Adrenal gland (tissue), 12 donors: Measurements from ENCODE around the gene PLK5. TPM values are rescaled to one million over a fixed set of nuclear protein-coding genes. Genes with fewer than 3 reads are reported as not detected.

Experiments used
- DNase-seq, 7 donors: peaks; one replicate each; pipeline ENCODE4 v3.0.0-alpha.2; 2019 to 2020
- H3K27ac ChIP-seq, 5 donors: fragments of 200-600 bp; sonication (generic) in 4 of 5; 1 replicate in 3 of 5; 2 replicates in 2 of 5; pipeline versions ENCODE4 v1.5.1 to v1.8.0; 2016 to 2020; ENCODE audit warnings: mild to moderate bottlenecking in 1 of 5
- H3K27me3 ChIP-seq: fragments of 200-600 bp; 2 replicates; pipeline ENCODE4 v1.8.0; 2021
- H3K36me3 ChIP-seq, 2 donors: fragments of 200-600 bp; replicated peaks in 1 of 2; 1 replicate in 1 of 2; 2 replicates in 1 of 2; pipeline versions ENCODE4 v1.5.1 to v1.8.0; 2018 to 2022
- H3K4me1 ChIP-seq, 2 donors: fragments of 200-600 bp; replicated peaks in 1 of 2; 1 replicate in 1 of 2; 2 replicates in 1 of 2; pipeline versions ENCODE4 v1.5.1 to v1.8.0; 2018 to 2021
- H3K4me3 ChIP-seq, 4 donors: fragments of 200-600 bp; sonication (generic) in 3 of 4; one replicate each; pipeline ENCODE4 v1.5.1; 2016 to 2018
- H3K9me3 ChIP-seq, 3 donors: fragments of 200-600 bp; sonication (generic) in 1 of 3; replicated peaks in 1 of 3; 1 replicate in 2 of 3; 2 replicates in 1 of 3; pipeline versions ENCODE4 v1.5.1 to v1.8.0; 2016 to 2021
- POLR2A ChIP-seq, 2 donors: fragments of 450-650 bp; IDR thresholded peaks; one replicate each; pipeline ENCODE4 v1.6.1; 2017; ENCODE audit warnings: antibody characterized with exemption in 2 of 2, mild to moderate bottlenecking in 2 of 2, moderate library complexity in 1 of 2
- WGBS, 4 donors: extraction: QIAGEN DNeasy Blood & Tissue Kit in 2 of 4; methylation state at CpG; one replicate each; pipeline versions ENCODE4 v1.1.5 to v1.1.7; 2013 to 2017; 5-methylcytosine and 5-hydroxymethylcytosine counted together
- intact Hi-C, 2 donors: fragments of 100-400 bp; cut with DNase I; formaldehyde crosslinking; loops; one replicate each; pipeline versions ENCODE4 v1.14.1 to v1.15.0; 2022 to 2023
- polyA plus RNA-seq, 3 donors: library from polyadenylated mRNA; stranded (reverse); fragments of 200-250 nt in 2 of 3; fragments of 350-450 nt in 1 of 3; fragmentation: Illumina TruSeq in 1 of 3; extraction: RNeasy Lipid Tissue Mini Kit (QIAGEN cat#74804) in 1 of 3; gene quantifications; one replicate each; pipeline ENCODE4 v1.2.3, GENCODE V29; 2013 to 2014
- small RNA-seq, 2 donors: library from RNA; depleted of rRNA; stranded (forward); fragments of <200 nt; gene quantifications; one replicate each; pipeline ENCODE3, GENCODE V24; 2016
- total RNA-seq, 9 donors: library from RNA; depleted of rRNA in 4 of 9; stranded (reverse); fragments of >200 nt in 4 of 9; fragments of 120-200 nt in 1 of 9; fragmentation: NEBNext Ultra II Directional in 1 of 9; extraction: Animal tissue kit (Norgen Biotek cat#: 25700) in 1 of 9; gene quantifications; one replicate each; pipeline versions ENCODE4 v1.1.0 to v1.2.4, GENCODE V29; 2013 to 2023
- TF ChIP-seq, protein P1 (sequence below), 6 experiments: fragments of 450-650 bp in 4 of 6; fragments of 200-600 bp in 2 of 6; sonication (generic) in 1 of 6; IDR thresholded peaks; 1 replicate in 5 of 6; 2 replicates in 1 of 6; pipeline versions ENCODE4 v1.5.1 to v1.8.0; 2016 to 2021; ENCODE audit warnings: antibody characterized with exemption in 6 of 6, mild to moderate bottlenecking in 2 of 6, moderate library complexity in 1 of 6
- donor health status: healthy with polysubstance abuse.
- donor health status: Bipolar disorder and iron deficiency.
- donor health status: DM: yes; HTN: yes; CAD: no.
- donor health status: DM: no; HTN: no; CAD: no.
- donor health status: DM: no; HTN: no; CAD: no.
- donor health status: DM: yes; HTN: yes; CAD: no.

Gene PLK5
- total and polyA plus RNA-seq, 12 donors: 0.15 to 1.0 (median 0.32) TPM; not detected in 8

DNA sequence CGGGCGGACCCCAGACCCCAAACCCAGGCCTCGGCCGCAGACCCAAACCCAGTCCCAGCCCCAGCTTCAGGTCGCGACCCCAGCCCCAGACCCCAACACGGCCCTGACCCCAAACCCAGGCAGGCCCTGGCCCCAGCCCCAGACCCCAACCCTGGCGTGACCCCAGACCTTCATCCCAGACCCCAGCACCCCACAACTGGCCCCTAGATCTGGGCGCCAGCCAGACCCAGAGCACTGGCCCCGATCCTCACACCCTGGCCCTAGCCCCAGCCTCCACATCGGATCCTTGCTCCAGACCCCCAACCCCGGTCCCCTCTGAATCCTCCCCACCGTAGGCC is 61.3 kb downstream of the PLK5 start:
- no peak overlapping the region for H3K27ac ChIP-seq
- H3K27me3 ChIP-seq: no peaks in the 10 kb centered on the region
- intact Hi-C loops: no loop called here
- no peak for DNase-seq
- no peaks in the 10 kb centered on the region for H3K9me3 ChIP-seq
- H3K36me3 ChIP-seq: peaks cover 0 to 42% of the 10 kb centered on the region in 2 donors
- no peak overlapping the region for H3K4me3 ChIP-seq
- peaks cover 0 to 13% of the 10 kb centered on the region in 2 donors for H3K4me1 ChIP-seq
- WGBS, 4 donors: 81 to 92% (median 87%) methylated on average over 9 to 13 of the region's 13 CpGs
- TF ChIP-seq, protein P1, sequence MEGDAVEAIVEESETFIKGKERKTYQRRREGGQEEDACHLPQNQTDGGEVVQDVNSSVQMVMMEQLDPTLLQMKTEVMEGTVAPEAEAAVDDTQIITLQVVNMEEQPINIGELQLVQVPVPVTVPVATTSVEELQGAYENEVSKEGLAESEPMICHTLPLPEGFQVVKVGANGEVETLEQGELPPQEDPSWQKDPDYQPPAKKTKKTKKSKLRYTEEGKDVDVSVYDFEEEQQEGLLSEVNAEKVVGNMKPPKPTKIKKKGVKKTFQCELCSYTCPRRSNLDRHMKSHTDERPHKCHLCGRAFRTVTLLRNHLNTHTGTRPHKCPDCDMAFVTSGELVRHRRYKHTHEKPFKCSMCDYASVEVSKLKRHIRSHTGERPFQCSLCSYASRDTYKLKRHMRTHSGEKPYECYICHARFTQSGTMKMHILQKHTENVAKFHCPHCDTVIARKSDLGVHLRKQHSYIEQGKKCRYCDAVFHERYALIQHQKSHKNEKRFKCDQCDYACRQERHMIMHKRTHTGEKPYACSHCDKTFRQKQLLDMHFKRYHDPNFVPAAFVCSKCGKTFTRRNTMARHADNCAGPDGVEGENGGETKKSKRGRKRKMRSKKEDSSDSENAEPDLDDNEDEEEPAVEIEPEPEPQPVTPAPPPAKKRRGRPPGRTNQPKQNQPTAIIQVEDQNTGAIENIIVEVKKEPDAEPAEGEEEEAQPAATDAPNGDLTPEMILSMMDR (IDR thresholded peaks at IDR 0.05): no peak
- TF ChIP-seq POLR2A (IDR thresholded peaks at IDR 0.05): no peak

Small RNAs within 50 kb of the gene (small RNA-seq; reads per million reads assigned to genes)
- gene AC005943.2 (0 reads per million in 2 donors), gene RN7SL477P (0 reads per million in 2 donors)

Other genes starting within 250 kb of the PLK5 start
- gene FAM174C, start 248.5 kb upstream of the PLK5 start, total RNA-seq: 100 to 1,000 TPM in 3 of 9 donors, 10 to 100 TPM in 6; 48.4 to 279 (median 85.0) TPM
- gene FAM174C, start 248.5 kb upstream of the PLK5 start, polyA plus RNA-seq: 100 to 1,000 TPM in 2 of 3 donors, 1 to 10 TPM in 1; 3.8 to 139 (median 123) TPM
- under 1 TPM in 1 of 9 donors, not detected in 8; 0.11 TPM for gene EFNA2, start 238.2 kb upstream of the PLK5 start, total RNA-seq
- not detected for gene EFNA2, start 238.2 kb upstream of the PLK5 start, polyA plus RNA-seq
- gene NDUFS7, start 140.2 kb upstream of the PLK5 start, total RNA-seq: 100 to 1,000 TPM; 102 to 286 (median 150) TPM
- gene NDUFS7, start 140.2 kb upstream of the PLK5 start, polyA plus RNA-seq: 100 to 1,000 TPM in 2 of 3 donors, 1 to 10 TPM in 1; 4.7 to 267 (median 134) TPM
- gene GAMT, start 122.5 kb upstream of the PLK5 start, total RNA-seq: 10 to 100 TPM; 14.8 to 96.9 (median 30.7) TPM
- gene GAMT, start 122.5 kb upstream of the PLK5 start, polyA plus RNA-seq: 10 to 100 TPM in 2 of 3 donors, 1 to 10 TPM in 1; 7.4 to 84.5 (median 74.2) TPM
- 10 to 100 TPM; 11.5 to 87.5 (median 41.4) TPM for gene DAZAP1, start 116.5 kb upstream of the PLK5 start, total RNA-seq
- gene DAZAP1, start 116.5 kb upstream of the PLK5 start, polyA plus RNA-seq: 100 to 1,000 TPM in 1 of 3 donors, 10 to 100 TPM in 2; 60.0 to 117 (median 77.5) TPM
- 1,000 to 10,000 TPM in 6 of 9 donors, 100 to 1,000 TPM in 3; 780 to 3,934 (median 1,471) TPM for gene RPS15, start 85.7 kb upstream of the PLK5 start, total RNA-seq
- gene RPS15, start 85.7 kb upstream of the PLK5 start, polyA plus RNA-seq: 1,000 to 10,000 TPM in 2 of 3 donors, 100 to 1,000 TPM in 1; 471 to 4,071 (median 2,224) TPM
- 1 to 10 TPM in 3 of 9 donors, under 1 TPM in 6; 0.06 to 6.9 (median 0.35) TPM for gene APC2, start 74.0 kb upstream of the PLK5 start, total RNA-seq
- 10 to 100 TPM in 1 of 3 donors, under 1 TPM in 2; 0.71 to 12.9 (median 0.82) TPM for gene APC2, start 74.0 kb upstream of the PLK5 start, polyA plus RNA-seq
- gene C19orf25, start 44.9 kb upstream of the PLK5 start, total RNA-seq: 10 to 100 TPM; 26.9 to 60.4 (median 35.6) TPM
- 10 to 100 TPM in 2 of 3 donors, 1 to 10 TPM in 1; 6.0 to 55.7 (median 33.4) TPM for gene C19orf25, start 44.9 kb upstream of the PLK5 start, polyA plus RNA-seq
- 10 to 100 TPM in 2 of 9 donors, 1 to 10 TPM in 7; 1.2 to 13.1 (median 4.4) TPM for gene PCSK4, start 33.7 kb upstream of the PLK5 start, total RNA-seq
- gene PCSK4, start 33.7 kb upstream of the PLK5 start, polyA plus RNA-seq: 10 to 100 TPM in 2 of 3 donors, 1 to 10 TPM in 1; 1.3 to 29.7 (median 13.7) TPM
- gene REEP6, start 32.9 kb upstream of the PLK5 start, total RNA-seq: 100 to 1,000 TPM in 5 of 9 donors, 10 to 100 TPM in 4; 44.5 to 189 (median 110) TPM
- 100 to 1,000 TPM in 2 of 3 donors, 10 to 100 TPM in 1; 16.5 to 205 (median 120) TPM for gene REEP6, start 32.9 kb upstream of the PLK5 start, polyA plus RNA-seq
- gene ADAMTSL5, start 11.1 kb upstream of the PLK5 start, total RNA-seq: 1 to 10 TPM in 7 of 9 donors, under 1 TPM in 2; 0.61 to 8.8 (median 1.6) TPM
- 1 to 10 TPM in 2 of 3 donors, under 1 TPM in 1; 0.79 to 2.4 (median 2.0) TPM for gene ADAMTSL5, start 11.1 kb upstream of the PLK5 start, polyA plus RNA-seq
- 10 to 100 TPM in 8 of 9 donors, 1 to 10 TPM in 1; 7.3 to 31.6 (median 20.1) TPM for gene MEX3D, start 44.2 kb downstream of the PLK5 start, total RNA-seq
- gene MEX3D, start 44.2 kb downstream of the PLK5 start, polyA plus RNA-seq: 1 to 10 TPM; 1.6 to 2.6 (median 2.1) TPM
- 100 to 1,000 TPM in 4 of 9 donors, 10 to 100 TPM in 5; 60.6 to 144 (median 92.1) TPM for gene MBD3, start 68.8 kb downstream of the PLK5 start, total RNA-seq
- gene MBD3, start 68.8 kb downstream of the PLK5 start, polyA plus RNA-seq: 100 to 1,000 TPM in 1 of 3 donors, 10 to 100 TPM in 1, 1 to 10 TPM in 1; 3.5 to 221 (median 95.8) TPM
- gene UQCR11, start 81.4 kb downstream of the PLK5 start, total RNA-seq: 100 to 1,000 TPM in 6 of 9 donors, 10 to 100 TPM in 3; 47.1 to 336 (median 267) TPM
- gene UQCR11, start 81.4 kb downstream of the PLK5 start, polyA plus RNA-seq: 100 to 1,000 TPM in 1 of 3 donors, 10 to 100 TPM in 2; 91.7 to 122 (median 96.9) TPM
- 10 to 100 TPM; 15.7 to 96.0 (median 39.9) TPM for gene TCF3, start 128.5 kb downstream of the PLK5 start, total RNA-seq
- 10 to 100 TPM in 2 of 3 donors, 1 to 10 TPM in 1; 8.5 to 45.1 (median 44.2) TPM for gene TCF3, start 128.5 kb downstream of the PLK5 start, polyA plus RNA-seq
- gene ONECUT3, start 229.4 kb downstream of the PLK5 start, total RNA-seq: not detected
- under 1 TPM in 1 of 3 donors, not detected in 2; under 0.01 TPM for gene ONECUT3, start 229.4 kb downstream of the PLK5 start, polyA plus RNA-seq